ENCODE results near the gene DMTF1.
A peak's percentile ranks its signal among the peaks of the same experiment; 100 is the strongest.

DMTF1 gene

DNA sequence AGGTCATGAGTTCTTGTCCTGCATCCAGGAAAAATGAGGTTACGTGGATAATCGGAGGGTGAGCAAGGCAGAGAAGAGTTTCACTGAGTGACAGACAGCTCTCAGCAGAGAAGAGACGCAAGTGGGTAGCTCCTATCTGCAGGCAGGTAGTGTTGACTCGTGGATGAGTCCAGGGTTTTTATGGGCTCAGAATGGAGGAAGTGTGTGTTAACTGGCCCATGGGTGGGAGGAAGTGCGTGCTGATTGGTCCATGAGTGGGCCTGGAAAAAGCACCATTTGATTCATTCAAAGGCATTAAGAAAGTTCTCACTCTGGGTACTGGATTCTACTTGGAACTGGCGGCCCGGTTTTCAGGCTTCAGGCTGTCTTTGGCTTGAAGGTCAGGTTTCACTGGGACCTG lies 4.8 kb upstream of the DMTF1 start:
- no peak for DNase-seq (ENCODE audit: low spot score)

DNA sequence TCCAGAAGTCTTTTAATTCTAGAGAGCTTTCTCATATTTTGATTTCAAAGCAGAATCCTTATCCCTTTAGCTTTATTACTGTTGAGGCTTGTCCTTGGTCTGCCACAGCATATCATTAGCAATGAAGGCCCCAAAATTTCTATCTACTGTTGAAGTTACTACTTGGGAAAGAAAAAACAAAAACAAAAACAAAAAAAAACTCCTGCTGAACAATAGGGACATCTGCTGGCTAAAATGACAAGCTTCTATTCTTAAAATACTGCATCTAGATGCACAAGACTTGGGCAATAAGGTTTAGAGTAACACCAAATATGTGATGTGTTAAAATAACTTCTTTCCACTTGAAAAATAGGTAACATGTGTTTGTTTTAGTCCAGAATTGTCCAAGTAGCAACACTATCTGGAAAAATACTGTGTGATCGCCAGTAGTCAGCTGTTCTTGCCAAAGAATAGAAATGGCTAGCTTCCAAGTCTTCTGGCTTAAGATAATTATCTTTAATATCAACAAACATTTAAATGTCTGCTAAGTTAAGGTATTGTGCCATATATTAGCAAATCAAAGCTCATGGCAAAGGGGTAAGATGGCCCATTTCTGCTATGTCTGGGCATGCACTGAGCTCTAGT lies 3.8 kb upstream of the DMTF1 start:
- DNase-seq (ENCODE audit: low spot score), result no peak

DNA sequence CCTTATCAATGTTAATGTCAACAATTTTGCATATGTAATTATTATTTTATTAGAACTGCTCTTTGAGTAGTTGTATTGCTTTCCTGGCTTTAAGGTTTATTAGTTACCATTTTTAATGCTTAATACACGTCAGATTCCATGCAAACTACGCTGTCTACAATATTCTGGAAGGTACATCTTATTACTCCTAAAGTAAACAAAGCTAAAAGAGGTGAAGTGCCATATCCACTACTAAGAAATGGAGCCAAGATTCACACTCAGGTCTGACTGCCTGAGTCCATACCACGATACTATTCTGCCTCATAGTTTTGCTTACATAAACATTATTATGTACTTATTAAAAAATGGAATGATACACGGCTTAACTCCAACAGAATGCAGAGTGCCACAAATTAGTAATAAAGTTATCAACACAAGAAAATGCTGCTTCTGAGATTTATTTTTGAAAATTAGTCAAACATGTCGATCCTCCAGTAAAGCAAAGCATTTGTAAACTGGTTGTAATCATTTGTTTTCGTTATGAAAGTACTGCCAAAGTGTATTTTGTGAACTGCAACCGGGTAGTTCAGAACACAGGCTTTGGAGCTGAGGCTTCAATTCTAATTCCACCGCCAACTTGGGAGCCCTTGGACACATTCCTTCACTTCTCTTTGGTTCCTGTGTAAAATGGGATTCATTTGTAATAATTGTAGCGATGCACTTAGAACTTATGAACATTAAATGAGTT lies 1.1 kb upstream of the DMTF1 start:
- DNase-seq (ENCODE audit: low spot score), result peak; percentile 5

DNA sequence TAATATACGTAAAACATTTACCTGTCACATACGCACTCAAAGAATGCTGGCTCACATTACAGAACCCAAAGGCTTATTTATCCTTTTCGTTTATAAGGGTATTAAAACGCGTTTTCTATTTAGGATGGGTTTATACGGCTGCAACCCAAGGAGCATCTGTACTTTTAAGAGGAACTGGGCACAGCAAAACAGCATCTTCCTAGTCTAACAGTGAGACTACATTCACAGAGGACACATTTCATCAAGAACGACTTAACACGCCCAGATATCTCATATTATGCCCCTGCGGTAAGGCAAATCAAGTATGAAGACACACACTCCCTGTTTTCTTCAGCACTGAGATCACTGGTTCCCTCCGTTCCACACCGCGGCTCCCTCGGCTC lies 533 bp upstream of the DMTF1 start:
- no peak for DNase-seq (ENCODE audit: low spot score)

DNA sequence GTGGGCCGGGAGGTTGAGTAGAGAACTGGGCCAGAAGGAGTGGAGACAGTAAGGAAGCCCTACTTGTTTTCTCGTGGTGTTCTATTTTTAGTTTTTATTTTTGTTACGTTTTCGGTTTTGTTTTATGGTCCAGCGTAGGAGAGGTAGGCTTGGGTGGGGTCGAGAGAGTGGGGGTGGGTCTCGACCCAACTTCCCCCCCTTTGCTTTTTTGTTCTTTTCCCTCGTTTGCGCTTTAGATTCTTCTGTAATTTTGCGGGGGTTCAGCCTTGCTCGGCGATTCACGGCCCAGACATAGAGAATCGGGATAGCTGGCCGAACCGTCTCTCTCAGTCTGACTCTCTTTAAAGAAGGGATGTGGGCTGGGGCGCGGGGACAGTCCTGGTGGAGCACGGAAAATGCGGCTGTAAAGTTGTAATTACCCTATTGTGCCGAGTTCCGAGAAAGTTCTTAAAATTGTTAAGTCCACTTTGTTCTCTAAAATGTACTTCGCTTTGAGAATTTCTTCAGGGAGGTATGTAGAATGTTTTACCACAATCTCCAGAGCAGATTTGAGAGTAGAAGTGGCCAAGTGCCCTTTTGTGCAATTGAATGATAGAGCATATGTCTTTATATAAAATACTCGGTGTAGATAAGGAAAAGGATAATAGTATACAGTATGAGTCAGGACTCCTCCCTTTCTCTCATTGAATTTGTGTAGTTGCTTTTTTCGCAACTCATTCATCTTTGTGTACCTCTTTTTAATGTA lies 816 bp downstream of the DMTF1 start:
- DNase-seq (ENCODE audit: low spot score), result peak; percentile 22

DNA sequence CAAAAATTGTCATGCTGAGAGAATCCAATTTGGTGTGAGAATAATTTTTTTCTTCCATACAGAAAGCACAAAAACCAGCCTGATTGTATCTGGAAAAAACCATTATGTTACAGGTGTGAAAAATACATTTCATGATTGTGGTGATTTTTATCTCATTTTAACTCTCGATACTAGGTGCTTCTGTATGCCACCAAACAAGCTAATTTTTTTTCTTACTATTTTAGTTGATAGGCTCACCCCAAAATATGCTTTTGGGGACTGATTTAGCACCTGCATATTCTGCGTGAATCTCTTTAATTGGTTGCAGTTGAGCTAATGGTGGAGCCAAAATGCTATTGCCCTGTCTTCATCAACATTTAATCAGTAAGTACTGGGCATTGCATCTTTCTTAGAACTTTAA lies 1.9 kb downstream of the DMTF1 start:
- DNase-seq (ENCODE audit: low spot score), result no peak

DNA sequence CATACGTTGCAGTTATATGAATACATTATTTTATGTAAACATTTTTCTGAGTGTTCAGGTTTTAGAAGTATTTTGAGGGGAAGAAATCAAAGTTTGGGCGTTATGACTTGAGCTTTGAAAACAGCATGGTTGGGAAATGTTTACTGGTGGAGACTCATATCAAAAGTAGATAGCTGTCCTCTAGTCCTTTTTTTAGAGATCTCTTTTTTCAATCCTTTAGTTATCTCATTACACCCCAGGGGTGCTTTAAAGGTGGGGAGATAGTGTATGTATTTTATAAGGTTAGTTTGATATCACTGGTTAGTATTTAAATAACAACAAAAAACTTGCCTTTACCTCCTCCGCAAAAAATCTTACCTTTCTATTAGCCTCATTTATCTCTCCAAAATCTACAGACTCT lies 2.3 kb downstream of the DMTF1 start:
- no peak for DNase-seq (ENCODE audit: low spot score)

DNA sequence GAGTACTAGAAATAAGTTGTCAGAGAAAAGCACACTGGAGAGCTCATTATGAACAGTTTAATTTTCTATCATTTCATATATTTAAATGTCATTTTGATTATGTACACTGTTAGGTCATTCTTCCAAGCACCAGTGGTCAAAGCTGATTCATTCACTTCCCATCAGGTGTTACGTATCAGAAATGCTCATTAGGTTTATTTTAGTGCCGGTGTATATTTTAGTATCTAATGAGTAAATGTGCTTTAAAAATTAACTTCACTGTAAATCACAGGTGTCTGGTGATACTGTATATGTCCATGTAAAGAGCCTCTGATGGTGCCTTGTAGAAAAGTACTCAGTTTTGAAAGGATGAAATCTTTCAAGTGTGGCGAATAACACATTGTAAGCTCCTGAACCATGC lies 3.5 kb downstream of the DMTF1 start:
- DNase-seq (ENCODE audit: low spot score), result no peak

DNA sequence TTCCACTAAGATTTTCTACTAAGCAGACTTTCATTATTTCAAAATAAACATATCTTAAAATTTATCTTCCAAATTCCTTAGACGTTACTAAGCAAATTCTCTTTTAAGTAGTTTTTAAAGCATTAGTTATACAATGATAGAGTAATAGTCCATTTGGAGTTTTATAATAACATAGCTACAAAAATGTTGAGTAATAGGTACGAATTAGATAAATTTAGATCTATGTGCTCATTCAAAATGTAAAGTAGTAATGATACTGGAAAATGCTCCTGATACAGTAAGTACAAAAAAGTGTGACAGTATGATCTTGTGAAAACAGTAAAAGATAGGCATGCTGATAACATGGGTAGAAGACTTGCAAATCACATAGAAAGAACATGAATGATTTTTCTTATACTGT lies 4.5 kb downstream of the DMTF1 start:
- no peak for DNase-seq (ENCODE audit: low spot score)

DNA sequence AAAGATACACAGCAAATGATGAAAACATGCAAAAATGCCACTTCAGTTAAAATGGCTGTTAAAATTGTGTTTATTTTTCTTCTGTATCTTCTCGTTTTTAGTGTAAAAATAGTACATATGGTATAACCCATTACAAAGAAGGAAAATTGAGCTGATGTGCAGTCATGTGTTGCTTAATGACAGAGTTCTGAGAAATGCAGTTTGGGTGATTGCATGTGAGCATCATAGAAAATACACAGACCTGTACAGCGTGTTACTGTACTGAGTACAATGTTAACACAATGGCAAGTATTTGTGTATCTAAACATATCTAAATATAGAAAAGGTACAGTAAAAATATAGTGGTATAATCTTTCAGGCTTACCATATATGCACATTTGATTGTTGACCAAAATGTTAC lies 7.3 kb downstream of the DMTF1 start:
- no peak for DNase-seq (ENCODE audit: low spot score)

DNA sequence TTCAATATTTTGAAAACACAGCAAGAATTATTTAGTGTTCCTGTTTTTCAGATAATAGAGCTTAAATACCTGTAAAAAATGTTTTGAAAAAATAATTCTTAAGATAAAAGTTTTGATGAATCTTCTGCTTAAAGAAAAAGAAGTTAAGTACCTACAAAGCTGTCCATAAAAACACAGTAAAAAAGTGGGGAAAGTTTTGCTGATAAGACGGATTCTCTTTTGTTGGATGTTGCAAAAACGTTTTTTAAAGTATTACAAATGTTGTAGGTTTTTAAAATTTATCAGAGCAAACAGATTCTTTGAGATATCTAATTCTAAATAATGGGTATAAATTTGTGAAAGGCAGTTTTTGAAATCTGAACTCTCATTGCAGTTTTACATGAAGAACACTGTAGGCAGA lies 12.2 kb downstream of the DMTF1 start:
- no peak for DNase-seq (ENCODE audit: low spot score)

DNA sequence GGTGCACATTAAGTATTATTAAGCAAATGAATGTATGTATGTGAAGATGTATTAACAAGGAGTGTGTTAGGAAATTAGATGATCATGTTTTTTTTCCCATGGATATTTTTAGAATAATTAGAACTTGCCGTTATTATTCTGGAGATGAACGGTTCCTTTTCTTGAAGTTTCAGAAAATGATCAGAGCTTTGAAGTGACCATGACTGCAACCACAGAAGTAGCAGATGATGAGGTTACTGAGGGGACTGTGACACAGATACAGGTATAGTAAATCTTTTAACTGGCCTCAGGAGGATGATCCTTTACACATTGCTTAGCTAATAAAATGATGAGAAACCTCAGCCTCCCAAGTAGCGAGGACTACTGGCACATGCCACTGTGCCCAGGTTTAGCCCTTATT lies 18.6 kb downstream of the DMTF1 start:
- no peak for DNase-seq (ENCODE audit: low spot score)

DNA sequence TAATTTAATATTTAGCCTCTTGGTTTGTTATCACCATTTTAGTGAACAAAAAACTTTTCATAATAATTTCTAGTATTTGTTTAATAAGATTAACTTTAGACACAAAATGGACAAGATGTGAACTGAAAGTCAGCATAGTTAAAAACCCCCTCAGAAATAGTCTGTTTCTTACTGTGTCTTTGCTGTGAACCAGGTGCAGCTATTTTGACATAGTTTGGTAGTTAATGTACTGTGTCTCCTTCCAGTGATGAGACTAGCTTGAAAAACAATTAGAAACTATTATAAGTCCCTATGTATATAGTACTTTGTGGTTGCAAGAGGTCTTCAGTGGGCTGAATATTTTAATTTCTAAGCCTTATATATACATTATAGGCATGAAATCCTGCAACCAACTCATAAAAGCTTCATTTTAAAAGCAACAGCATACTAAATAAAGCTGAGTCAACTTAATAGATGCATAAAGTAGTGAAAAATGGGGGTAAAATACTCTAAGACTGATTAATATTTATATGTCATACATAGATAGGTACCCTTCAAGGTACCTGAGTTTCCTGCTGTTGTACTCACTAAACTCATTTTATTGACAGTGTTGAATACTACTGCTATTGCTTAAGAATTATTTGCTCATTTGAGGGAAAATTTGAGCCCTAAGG lies 19.2 kb downstream of the DMTF1 start:
- DNase-seq (ENCODE audit: low spot score), result no peak

DNA sequence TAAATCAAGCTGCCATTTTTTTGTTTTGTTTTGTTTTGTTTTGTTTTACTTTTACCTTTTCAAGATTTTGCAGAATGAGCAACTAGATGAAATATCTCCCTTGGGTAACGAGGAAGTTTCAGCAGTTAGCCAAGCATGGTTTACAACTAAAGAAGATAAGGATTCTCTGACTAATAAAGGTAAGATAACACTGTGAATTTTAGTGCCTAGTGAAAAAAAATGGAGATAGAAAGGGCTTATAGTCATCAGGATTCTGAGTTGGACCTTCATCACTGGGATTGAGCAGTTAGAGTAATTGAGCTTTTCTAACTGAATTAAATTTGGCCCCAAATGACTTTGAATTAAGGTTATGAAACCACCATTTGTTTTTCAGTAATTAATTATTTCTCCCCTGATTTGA lies 21.2 kb downstream of the DMTF1 start:
- DNase-seq (ENCODE audit: low spot score), result no peak

DNA sequence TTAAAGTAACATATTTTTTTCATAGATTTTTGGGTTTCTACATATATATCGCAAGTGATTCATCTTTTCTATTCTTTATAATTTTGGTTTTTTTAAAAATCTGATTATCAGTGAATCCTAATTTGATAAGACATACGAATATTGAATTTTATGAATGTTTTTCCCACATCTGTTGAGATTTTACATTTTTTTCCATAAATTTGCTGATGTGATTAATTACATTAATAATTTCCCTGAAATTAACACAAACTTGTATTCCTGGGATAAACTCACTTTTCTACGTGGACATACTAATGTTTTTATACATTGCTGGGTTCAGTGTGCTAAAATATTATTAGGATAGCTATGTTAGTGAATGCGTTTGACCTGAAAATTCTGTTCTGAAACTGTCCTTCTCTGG lies 26.1 kb downstream of the DMTF1 start:
- no peak for DNase-seq (ENCODE audit: low spot score)

DNA sequence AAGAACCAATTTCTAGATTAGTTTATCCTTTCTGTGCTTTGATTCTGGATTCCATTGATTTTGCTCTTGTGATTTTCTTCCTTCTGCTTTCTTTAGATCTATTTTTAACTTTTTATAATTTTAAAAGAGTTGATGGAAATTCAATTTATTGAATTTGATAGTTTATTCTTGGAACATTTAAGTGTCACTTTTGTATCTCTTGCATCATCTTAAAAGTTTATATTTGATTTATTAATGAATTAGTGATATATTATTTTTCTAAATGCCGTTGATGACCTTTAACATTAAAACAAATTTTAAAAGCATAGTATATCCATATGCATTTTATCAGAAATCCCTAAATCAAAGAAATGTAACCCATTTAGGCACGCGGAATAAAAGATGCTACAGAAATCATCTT lies 26.9 kb downstream of the DMTF1 start:
- DNase-seq (ENCODE audit: low spot score), result no peak

DNA sequence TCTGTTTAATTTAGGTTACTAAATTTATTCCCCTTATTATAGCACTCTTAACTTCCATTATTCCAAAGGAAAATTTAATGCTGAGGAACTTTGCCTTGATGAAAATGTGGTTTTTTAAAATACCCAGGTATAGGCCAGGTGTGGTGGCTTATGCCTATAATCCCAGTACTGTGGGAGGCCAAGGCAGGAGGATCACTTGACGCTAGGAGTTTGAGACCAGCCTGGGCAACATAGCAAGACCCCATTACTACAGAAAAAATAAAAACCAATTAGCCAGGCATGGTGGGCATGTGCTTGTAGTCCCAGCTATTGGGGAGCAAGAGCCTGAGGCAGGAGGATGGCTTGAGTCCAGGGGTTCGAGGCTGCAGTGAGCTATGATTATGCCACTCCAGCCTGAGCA lies 34.9 kb downstream of the DMTF1 start:
- no peak for DNase-seq (ENCODE audit: low spot score)

DNA sequence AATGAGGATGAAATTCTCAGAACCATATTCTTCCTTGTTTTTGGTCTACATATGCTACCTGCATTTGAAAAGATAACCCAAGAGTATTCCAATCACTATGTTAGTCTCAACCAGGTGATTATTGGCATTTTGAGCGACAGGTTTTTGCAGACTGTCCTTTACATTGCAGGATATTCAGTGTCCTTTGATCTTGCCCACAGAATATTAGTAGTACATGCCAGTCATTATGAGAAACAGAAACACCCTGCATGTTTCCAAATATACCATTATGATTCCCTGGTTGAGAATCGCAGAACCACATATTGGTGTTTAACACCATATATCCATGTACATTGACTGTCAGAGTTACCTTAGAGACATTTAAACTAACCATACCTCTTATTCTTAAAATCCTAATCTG lies 36.7 kb downstream of the DMTF1 start:
- no peak for DNase-seq (ENCODE audit: low spot score)

DNA sequence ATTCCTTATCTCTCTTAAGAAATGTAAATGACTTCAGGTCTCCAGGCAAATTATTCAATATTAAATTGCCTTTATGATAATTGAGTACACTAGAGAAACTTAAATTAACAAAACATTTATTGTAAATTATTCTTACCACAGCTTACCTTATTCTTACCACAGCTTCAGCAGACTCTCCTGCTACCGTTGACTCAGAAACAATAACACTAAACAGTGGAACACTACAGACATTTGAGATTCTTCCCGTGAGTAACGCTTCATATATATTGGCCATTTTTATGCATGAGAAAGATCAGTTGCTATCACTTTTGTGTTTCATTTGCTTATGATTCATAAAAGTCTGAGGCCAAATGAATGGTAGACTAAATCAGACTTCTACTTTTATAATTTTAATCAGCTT lies 38.5 kb downstream of the DMTF1 start:
- no peak for DNase-seq (ENCODE audit: low spot score)

DNA sequence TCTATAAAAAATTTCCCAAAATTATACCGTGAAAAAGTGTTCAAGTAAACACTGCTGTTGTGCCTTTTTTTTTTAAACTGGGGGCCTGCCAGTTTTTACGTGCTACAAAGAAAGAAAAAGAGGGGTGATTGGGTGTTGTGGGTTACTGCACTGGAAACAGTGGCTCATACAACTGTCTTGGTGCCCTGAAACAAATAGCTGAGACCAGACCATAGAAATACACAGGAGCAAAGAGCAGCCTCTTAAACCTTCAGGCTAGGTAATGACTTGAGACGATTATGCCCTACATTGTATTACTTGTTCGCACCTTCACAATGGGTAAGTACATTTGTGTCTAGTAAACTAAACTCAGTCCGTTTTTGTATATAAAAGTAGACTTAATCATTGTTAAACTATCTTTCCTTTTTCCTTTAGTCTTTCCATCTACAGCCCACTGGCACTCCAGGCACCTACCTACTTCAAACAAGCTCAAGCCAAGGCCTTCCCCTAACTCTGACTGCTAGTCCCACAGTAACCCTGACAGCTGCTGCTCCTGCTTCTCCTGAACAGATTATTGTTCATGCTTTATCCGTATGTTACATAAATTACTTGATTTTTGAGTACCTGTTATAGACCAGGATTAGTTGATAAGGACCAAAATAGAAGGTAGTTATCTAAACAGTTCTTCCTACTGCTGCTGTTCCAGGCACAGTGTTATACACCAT lies 40.7 kb downstream of the DMTF1 start:
- no peak for DNase-seq (ENCODE audit: low spot score)

DNA sequence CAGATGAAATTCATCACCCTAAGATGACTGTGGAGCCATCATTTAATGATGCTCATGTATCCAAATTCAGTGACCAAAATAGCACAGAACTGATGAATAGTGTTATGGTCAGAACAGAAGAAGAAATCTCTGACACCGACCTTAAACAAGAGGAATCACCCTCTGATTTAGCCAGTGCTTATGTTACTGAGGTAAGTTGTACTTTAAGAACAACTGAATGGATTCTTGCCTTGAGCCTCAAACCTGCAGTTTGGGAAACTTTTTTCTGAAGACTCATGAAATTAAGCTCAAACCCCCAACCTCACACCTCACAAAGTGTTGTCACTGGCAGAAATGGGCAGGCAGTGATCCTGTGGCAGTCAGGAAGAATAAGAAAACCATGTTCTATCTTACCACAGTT lies 41.7 kb downstream of the DMTF1 start:
- DNase-seq (ENCODE audit: low spot score), result no peak

DNA sequence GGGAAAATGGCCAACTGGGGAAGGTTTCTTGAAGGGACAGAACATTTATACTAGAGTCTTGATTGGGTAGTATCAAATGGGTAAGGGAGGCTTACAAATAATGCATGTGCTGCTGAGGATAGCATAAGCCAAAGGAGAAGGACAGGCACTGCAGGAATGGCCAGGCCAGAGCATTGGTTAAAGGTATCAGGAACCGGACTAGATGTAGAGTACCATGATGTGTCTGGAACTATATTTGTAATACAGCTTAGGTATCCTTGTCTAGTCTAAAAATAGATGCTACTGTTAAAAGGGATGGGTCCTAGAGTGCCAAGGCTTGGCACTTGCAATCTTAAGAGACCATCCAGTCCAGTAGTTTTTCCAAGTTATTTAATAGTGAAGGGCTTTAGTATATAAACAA lies 47.0 kb downstream of the DMTF1 start:
- DNase-seq (ENCODE audit: low spot score), result no peak

All from iPS-NIHi11 (cell line).